Upper lobe of left lung (tissue), 4 donors: ENCODE data around the gene LARGE1.

Source experiments
- CTCF ChIP-seq, 6 experiments: fragments of 450-650 bp in 4 of 6; fragments of 200-600 bp in 2 of 6; sonication (generic) in 2 of 6; IDR thresholded peaks; one replicate each; pipeline ENCODE4 v1.5.1; 2016 to 2019; ENCODE audit warnings: antibody characterized with exemption in 6 of 6
- POLR2A ChIP-seq, 4 donors: fragments of 450-650 bp; IDR thresholded peaks; one replicate each; pipeline ENCODE4 v1.5.1; 2016 to 2017; ENCODE audit warnings: antibody characterized with exemption in 4 of 4, mild to moderate bottlenecking in 2 of 4

- TF ChIP-seq CTCF (IDR thresholded peaks at IDR 0.05), result no peak
- no peak for TF ChIP-seq POLR2A (IDR thresholded peaks at IDR 0.05)
Observed at GRCh38 chr22:33745501-33745900, 174.8 kb downstream of the LARGE1 start.
